HEK293 (cell line): Measurements from ENCODE around the gene B3GNT9.

Source experiments
- CTCF ChIP-seq: fragments of 450-650 bp; formaldehyde crosslinking; IDR thresholded peaks from 2 replicates; pipeline ENCODE4 v1.5.1; 2016; ENCODE audit warnings: missing biosample characterization, missing genetic modification characterization
- OVOL3 ChIP-seq: fragments of 450-650 bp; formaldehyde crosslinking; IDR thresholded peaks from 2 replicates; pipeline ENCODE4 v1.5.1; 2016; ENCODE audit warnings: missing biosample characterization, missing genetic modification characterization
- SETDB1 ChIP-seq: IDR thresholded peaks from one replicate; pipeline ENCODE4 v1.6.1; 2017; ENCODE audit warnings: mild to moderate bottlenecking, low read length, moderate library complexity, mixed read lengths; ENCODE audit not compliant: insufficient read length
- ZNF274 ChIP-seq, 2 experiments: fragments of 200-500 bp in 1 of 2; fragments of 450-650 bp in 1 of 2; sonication (Bioruptor generic) in 1 of 2; formaldehyde crosslinking in 1 of 2; IDR thresholded peaks; 2 replicates each; pipeline versions ENCODE4 v1.5.1 to v1.6.1; 2014 to 2016; ENCODE audit warnings: borderline replicate concordance in 1 of 2, inconsistent platforms in 1 of 2, low read length in 1 of 2, missing biosample characterization in 1 of 2, missing genetic modification characterization in 1 of 2
- ZNF362 ChIP-seq: fragments of 450-650 bp; formaldehyde crosslinking; IDR thresholded peaks from 2 replicates; pipeline ENCODE4 v1.5.1; 2016; ENCODE audit warnings: missing biosample characterization, missing genetic modification characterization
- ZNF645 ChIP-seq: fragments of 450-650 bp; formaldehyde crosslinking; IDR thresholded peaks from 2 replicates; pipeline ENCODE4; 2016; ENCODE audit warnings: missing biosample characterization, missing genetic modification characterization
- ZNF677 ChIP-seq: fragments of 450-650 bp; IDR thresholded peaks from 2 replicates; pipeline ENCODE4 v1.5.0; 2018; ENCODE audit warnings: missing biosample characterization, mild to moderate bottlenecking, missing genetic modification characterization, moderate library complexity
- ZNF707 ChIP-seq: fragments of 450-650 bp; formaldehyde crosslinking; IDR thresholded peaks from 2 replicates; pipeline ENCODE4 v1.5.1; 2016; ENCODE audit warnings: missing biosample characterization, missing genetic modification characterization
- ZXDB ChIP-seq: fragments of 450-650 bp; formaldehyde crosslinking; IDR thresholded peaks from 2 replicates; pipeline ENCODE4 v1.5.1; 2016; ENCODE audit warnings: missing biosample characterization, missing genetic modification characterization

GRCh38 chr16:67176662-67177061, 25.9 kb upstream of the B3GNT9 start:
- TF ChIP-seq ZXDB (no peak), CTCF (tag by site-specific recombination) (no peak), ZNF274 (IDR thresholded peaks at IDR 0.05; ENCODE audit: low read length) (no peak), ZNF274 (tag by site-specific recombination; IDR thresholded peaks at IDR 0.05; ENCODE audit: borderline replicate concordance) (no peak), ZNF677 (tag by site-specific recombination) (no peak), ZNF645 (tag by site-specific recombination) (no peak), OVOL3 (no peak), SETDB1 (no peak), ZNF707 (no peak), ZNF362 (tag by site-specific recombination) (no peak)
